ENCODE measurements around the gene ATG7.
"Not testable (repeated sequence)": the region's sequence is repeated elsewhere in the genome, so short reads cannot be mapped to it uniquely, and the experiment has no call there.

The ATG7 gene

GRCh38 chr3:11437506-11437905, 165.3 kb downstream of the ATG7 start:
- no peak for DNase-seq

DNA sequence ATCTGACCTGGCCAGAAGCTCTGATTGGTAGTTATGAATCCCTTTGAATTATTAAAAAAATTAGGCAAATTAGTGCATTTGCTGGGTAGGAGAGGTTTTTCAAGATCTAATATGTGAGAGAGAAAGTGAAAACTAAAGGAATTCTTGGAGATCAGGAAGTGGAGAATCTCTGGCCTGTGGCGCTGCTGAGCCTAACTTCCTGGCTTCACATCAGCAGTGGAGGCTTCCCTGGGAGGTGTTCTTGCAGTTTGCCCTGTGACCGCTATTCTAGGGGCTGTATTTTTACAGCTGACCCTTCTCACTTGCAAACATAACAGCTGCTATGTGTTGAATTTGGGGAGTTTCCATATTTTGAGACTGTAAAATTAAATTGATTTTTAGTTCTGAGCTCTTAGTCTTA, 166.4 kb downstream of the ATG7 start:
- no peak for DNase-seq

DNA sequence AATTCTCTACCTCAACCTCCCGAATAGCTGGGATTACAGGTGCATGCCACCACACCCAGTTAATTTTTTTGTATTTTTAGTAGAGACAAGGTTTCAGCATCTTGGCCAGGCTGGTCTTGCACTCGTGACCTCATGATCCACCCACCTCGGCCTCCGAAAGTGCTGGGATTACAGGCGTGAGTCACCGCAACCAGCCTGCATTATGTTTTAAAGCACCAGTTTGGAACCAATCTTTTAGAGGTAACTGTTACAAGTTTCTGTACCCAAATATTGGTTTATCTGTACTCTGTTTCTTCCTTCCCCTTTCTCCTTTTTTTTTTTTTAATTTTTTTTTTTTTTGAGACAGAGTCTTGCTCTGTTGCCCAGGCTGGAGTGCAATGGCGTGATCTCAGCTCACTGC, 169.1 kb downstream of the ATG7 start:
- DNase-seq, result not testable (repeated sequence)

DNA sequence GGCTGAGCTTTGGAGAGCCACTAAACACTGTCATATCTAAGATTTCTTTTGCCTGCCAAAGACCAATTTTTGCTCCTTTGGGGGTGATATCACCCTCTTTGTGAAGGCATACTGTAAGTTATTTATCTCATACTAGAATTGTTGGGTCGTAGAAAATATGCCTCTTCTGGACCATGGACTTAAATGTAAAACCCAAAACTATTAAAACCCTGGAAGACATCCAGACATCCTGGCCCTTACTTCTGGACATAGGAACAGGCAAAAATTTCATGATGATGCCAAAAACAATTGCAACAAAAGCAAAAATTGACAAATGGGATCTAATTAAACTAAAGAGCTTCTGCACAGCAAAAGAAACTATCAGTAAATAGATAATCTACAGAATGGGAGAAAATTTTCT, 172.2 kb downstream of the ATG7 start:
- DNase-seq, result no peak

DNA sequence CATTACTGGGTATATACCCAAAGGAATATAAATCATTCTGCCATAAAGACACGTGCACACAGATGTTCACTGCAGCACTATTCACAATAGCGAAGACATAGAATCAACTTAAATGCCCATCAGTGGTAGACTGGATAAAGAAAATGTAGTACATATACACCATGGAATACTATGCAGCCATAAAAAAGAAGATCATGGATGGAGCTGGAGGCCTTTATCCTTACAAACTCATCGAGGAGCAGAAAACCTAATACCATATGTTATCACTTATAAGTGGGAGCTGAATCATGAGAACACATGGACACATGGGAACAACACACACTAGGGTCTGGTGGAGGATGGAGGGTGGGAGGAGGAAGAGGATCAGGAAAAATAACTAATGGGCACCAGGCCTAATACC, 173.0 kb downstream of the ATG7 start:
- DNase-seq, result not testable (repeated sequence)

- no peak for DNase-seq
Measured at GRCh38 chr3:11445883-11446282, 173.7 kb downstream of the ATG7 start.

DNA sequence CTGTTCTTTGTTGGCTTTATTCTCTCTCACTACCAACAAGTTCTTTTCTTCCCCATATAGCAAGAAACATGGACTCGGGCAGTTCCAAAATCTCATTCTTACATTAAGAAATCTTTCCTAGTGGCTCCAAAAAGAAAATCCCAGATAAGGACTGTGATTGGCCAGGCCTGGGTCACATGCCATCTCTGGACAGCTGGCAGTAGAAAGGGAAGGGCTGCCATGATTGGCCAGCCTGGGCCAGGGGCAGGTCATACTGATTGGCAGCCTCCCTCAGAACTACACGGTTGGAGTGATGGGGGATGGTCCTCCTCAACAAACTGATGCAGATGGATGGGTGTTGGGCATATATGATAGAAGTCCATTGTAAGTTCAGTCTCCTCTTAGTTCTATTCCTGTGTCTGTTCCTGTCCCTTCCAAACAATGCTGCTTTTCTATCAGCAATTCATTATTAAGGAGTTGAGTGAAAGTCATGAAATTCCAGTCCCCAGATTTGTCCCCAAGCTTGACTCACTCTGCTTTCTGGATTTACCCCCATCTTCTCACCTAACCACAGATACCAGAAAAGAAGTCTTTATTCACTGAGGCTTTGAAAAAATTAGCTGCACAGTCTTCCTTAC, 175.5 kb downstream of the ATG7 start:
- DNase-seq, result no peak

DNA sequence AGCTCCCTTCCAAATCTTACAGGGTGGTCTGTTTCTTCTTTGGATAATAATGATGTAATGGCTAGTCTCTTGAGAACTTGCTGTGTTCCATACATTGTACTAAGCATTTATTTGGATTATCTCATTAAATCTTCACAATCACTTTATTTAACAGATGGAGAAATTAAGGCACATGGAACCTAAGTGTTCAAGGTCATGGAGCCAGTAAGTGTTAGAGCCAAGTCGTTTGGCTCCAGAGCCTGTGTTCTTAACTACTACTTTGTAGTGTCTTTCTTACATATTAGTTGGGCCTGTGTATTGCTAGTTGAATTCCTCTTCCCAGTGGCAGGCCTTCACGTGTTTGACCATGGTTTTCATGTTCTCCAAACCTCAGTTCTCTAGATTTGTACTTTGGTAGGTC, 177.8 kb downstream of the ATG7 start:
- no peak for DNase-seq

DNA sequence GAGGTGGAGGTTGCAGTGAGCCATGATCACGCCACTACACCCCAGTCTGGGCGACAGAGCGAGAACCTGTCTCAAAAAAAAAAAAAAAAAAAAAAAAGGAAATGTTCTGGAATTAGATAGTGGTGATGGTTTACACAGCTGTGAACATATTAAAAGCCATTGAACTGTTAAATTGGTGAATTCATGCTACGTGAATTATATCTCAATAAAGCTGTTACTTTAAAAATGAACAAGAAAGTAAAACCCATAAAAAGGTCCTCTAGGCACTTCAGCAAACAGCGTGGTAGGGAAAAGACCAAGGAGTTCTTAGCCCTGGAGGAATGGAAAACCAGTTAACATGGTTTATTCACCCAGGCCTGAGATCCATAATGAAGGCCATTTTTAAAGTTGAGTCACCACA, 180.1 kb downstream of the ATG7 start:
- DNase-seq, result no peak

- DNase-seq, result no peak
Measured at GRCh38 chr3:11452885-11453847, 181.0 kb downstream of the ATG7 start.

GRCh38 chr3:11455956-11456355, 183.8 kb downstream of the ATG7 start:
- no peak for DNase-seq

DNA sequence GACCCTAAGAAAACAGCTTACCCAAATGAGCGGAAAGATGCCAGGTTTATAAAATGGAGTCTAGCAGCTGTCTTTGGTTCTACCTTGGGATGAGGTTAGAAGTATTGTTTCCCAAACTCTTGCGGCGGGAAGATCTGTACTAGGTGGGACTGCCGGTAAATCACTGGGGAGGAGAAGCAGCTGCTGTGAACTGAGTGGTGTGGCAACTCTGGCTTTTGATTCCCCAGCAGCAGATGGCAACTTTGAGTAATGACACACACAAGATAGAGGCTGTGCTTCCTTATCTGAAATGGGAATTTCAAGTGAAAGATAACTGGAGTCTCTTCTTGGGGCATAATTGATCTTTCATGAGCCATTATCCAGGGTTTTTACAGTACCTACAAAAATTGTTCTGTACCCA, 184.9 kb downstream of the ATG7 start:
- no peak for DNase-seq

GRCh38 chr3:11459186-11459824, 187.1 kb downstream of the ATG7 start:
- no peak for DNase-seq

DNA sequence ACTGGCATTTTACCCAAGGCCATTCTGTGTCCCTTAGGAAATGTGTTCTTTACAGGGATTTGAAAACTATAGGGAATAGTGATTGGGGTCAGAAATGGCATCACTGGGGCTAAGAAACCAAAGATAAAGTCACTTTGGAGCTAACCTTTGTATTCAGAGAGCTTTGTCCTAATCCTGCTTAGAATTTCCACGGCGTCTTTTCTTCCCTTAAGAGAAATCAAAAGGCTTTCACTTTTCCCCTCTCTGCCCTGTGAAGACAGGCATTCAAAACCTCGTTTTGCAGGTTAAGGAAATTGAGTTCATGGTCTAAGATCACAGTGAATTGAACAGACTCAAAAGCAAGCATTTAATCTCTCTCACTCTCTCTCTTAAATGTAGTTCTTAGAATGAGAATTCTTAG, 189.0 kb downstream of the ATG7 start:
- DNase-seq, result no peak

GRCh38 chr3:11462673-11463072, 190.5 kb downstream of the ATG7 start:
- not testable (repeated sequence) for DNase-seq

DNA sequence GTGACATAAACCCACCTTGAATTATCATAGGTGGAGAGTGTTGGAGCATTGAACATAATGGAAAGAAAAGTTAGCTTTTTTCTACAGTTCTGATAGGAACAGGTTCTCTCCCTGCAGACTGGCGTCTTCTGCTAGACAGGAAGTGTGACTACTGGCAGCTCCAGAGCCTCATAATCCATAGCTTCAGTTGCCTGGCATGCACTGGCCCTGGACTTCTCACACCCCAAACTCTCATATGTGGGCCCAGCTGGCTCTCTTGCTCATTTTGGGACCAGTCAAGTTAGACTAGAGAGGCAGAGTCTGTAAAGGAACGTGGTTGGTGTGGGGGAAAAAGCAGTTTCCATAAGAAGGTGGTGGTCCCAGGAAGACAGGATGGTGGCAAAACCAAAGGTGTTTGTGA, 191.4 kb downstream of the ATG7 start:
- DNase-seq, result no peak

DNA sequence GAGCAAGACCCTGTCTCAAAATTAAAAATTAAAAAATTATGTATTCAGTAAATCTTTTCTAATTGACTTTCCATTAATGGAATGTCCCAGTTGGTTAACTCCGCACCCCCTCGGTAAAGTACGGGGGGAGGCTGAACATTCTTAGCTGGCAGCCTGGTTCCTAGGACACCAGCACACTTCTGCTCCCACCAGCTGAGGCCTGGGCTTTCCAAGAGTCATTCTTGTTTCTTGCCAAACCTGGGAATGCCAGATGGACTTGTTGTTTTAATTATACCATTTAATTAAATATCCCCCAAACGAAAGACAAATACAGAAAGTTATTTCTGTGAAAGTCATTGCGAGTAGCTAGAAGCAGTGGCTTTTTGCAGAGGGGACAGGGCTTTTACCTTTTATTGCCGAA, 192.2 kb downstream of the ATG7 start:
- DNase-seq, result no peak

DNA sequence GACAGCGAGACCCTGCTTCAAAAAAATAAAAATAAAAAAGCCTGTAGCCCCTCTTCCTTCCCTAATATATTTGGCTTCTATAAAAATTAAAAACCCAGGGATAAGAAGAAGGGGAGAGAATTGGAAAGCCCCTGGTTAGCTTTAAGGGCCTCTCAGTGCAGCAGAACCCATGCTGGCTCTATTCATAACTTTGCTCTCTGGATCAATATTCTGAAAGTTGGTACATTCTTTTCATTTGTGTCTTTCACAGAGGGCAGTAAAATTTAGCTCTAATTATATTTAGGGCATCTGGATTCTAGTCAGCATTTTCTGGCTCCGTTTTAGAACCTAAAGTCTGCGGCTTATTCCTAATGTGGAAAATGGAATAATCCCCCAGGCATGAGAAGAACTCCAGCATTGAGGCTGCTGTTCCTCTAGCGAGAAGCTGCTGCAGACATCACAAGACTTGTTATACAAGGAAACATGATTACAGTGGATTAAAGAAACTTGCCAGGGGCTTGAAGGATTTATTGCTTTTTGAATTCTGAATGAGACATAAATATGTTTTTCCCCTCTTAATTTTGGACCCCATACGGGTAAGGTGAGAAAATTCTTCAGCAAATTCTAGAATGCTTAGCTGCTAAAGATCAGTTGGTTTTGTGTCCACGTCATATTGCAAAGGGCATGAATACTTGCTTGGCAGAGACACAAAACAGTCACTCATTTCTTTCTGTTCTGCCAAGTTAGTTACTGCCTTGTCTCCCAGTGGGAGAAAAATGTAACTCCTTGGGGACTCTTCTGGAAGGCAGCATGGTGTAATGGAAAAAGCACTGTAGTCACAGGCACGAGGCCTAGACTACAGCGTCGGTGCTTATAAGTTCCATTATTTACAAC, 193.8 kb downstream of the ATG7 start:
- no peak for DNase-seq

DNA sequence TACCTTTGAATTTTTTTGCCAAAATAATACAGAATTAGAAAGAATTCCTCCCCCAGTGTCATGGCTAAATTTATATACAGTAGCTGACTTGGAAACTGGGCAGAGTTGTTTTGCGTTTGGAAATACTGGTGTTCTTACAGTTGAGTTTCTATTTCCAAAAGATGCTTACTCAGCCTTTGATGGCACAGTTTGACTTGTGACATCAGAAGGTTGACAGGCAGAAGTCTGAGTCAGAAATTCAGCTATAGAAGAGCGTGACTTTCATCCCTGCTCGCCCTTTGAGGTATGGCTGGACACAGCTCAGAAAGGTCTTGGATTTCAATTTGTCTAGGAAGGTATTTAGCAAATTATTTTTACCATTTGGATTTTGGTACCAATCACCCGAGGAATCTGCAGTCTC, 195.7 kb downstream of the ATG7 start:
- DNase-seq, result no peak

- no peak for DNase-seq
Measured at GRCh38 chr3:11470031-11470853, 198.0 kb downstream of the ATG7 start.

DNA sequence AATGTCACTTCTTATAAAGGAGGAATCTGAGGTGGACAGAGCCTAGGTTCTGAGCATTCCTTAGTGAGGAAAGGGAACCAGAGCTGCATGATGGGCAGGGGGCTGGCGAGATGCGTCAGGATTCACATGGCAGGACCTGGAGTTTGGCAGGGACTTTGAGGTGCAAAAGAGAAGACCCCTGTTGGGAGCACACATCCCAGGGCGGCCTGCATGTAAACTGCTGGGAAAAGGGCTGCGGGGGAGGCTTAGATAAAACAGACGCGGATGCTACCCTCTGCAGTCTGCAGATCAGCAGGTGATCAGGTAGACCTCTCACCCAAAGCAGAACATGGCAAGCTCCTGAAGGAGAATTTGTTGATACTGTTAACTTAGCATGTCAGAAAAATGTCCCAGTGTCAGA, 203.1 kb downstream of the ATG7 start:
- no peak for DNase-seq

- DNase-seq, result peak; percentile 66
Measured at GRCh38 chr3:11476735-11477144, 204.5 kb downstream of the ATG7 start.

Measured in NCI-H524 treated with DMSO at 0.1 percent for 48 hours (cell line).